Rectal smooth muscle tissue (tissue), 1 donor: ENCODE measurements around the gene BPIFB2.
"Not testable (repeated sequence)": the region's sequence is repeated elsewhere in the genome, so short reads cannot be mapped to it uniquely, and the experiment has no call there.

ENCODE experiments used
- H3K27ac ChIP-seq: one replicate; pipeline ENCODE4 v1.7.0; 2013; ENCODE audit warnings: low read depth, low read length, inconsistent platforms
- H3K27me3 ChIP-seq: one replicate; pipeline ENCODE4 v1.7.0; 2013; ENCODE audit warnings: low read length; ENCODE audit not compliant: control insufficient read depth, insufficient read depth
- H3K36me3 ChIP-seq: one replicate; pipeline ENCODE4 v1.7.0; 2013; ENCODE audit warnings: low read length; ENCODE audit not compliant: control insufficient read depth, insufficient read depth
- H3K4me1 ChIP-seq: one replicate; pipeline ENCODE4 v1.7.0; 2013; ENCODE audit warnings: low read length; ENCODE audit not compliant: control insufficient read depth, insufficient read depth
- H3K4me3 ChIP-seq: one replicate; pipeline ENCODE4 v1.7.0; 2013; ENCODE audit warnings: low read length
- H3K9ac ChIP-seq: one replicate; pipeline ENCODE4 v1.7.0; 2013; ENCODE audit warnings: low read length

The BPIFB2 gene

GRCh38 chr20:33037456-33037855 is 30.0 kb downstream of the BPIFB2 start:
- H3K27ac ChIP-seq = no peak overlapping the region
- no peak overlapping the region for H3K9ac ChIP-seq
- no peaks in the 10 kb centered on the region for H3K4me1 ChIP-seq
- no peaks in the 10 kb centered on the region for H3K27me3 ChIP-seq
- no peak overlapping the region for H3K4me3 ChIP-seq
- H3K36me3 ChIP-seq = no peaks in the 10 kb centered on the region

- H3K27ac ChIP-seq = no peak overlapping the region
- H3K9ac ChIP-seq = no peak overlapping the region
Measured at GRCh38 chr20:33038243-33038642, 30.7 kb downstream of the BPIFB2 start.

GRCh38 chr20:33042430-33042829 is 34.9 kb downstream of the BPIFB2 start:
- Histone ChIP-seq H3K36me3 (no peaks in the 10 kb centered on the region), H3K4me3 (no peak overlapping the region), H3K4me1 (no peaks in the 10 kb centered on the region), H3K27ac (no peak overlapping the region), H3K9ac (no peak overlapping the region), H3K27me3 (no peaks in the 10 kb centered on the region)

More at GRCh38 chr20:33038243-33038642, 30.7 kb downstream of the BPIFB2 start:
- Histone ChIP-seq H3K27me3 (no peaks in the 10 kb centered on the region), H3K4me3 (no peak overlapping the region), H3K4me1 (no peaks in the 10 kb centered on the region), H3K36me3 (no peaks in the 10 kb centered on the region)

- no peaks in the 10 kb centered on the region for H3K4me1 ChIP-seq
- no peak overlapping the region for H3K4me3 ChIP-seq
- no peak overlapping the region for H3K27ac ChIP-seq
- no peaks in the 10 kb centered on the region for H3K27me3 ChIP-seq
- H3K9ac ChIP-seq = no peak overlapping the region
- H3K36me3 ChIP-seq = no peaks in the 10 kb centered on the region
Measured at GRCh38 chr20:33042983-33043730, 35.7 kb downstream of the BPIFB2 start.

- Histone ChIP-seq H3K36me3 (no peaks in the 10 kb centered on the region), H3K27me3 (no peaks in the 10 kb centered on the region)
Measured at GRCh38 chr20:33043731-33044181, 36.3 kb downstream of the BPIFB2 start.

GRCh38 chr20:33045129-33045721 is 37.7 kb downstream of the BPIFB2 start:
- H3K27ac ChIP-seq, H3K9ac ChIP-seq, H3K4me1 ChIP-seq, H3K27me3 ChIP-seq, H3K36me3 ChIP-seq, H3K4me3 ChIP-seq: not testable (repeated sequence)

More at GRCh38 chr20:33043731-33044181, 36.3 kb downstream of the BPIFB2 start:
- no peak overlapping the region for H3K9ac ChIP-seq
- H3K4me3 ChIP-seq = no peak overlapping the region
- H3K4me1 ChIP-seq = no peaks in the 10 kb centered on the region
- no peak overlapping the region for H3K27ac ChIP-seq

- no peak overlapping the region for H3K4me3 ChIP-seq
- H3K4me1 ChIP-seq = no peaks in the 10 kb centered on the region
- H3K9ac ChIP-seq = no peak overlapping the region
- no peaks in the 10 kb centered on the region for H3K27me3 ChIP-seq
- no peaks in the 10 kb centered on the region for H3K36me3 ChIP-seq
- no peak overlapping the region for H3K27ac ChIP-seq
Measured at GRCh38 chr20:33046412-33046811, 38.9 kb downstream of the BPIFB2 start.

GRCh38 chr20:33051333-33051732 is 43.8 kb downstream of the BPIFB2 start:
- H3K9ac ChIP-seq = no peak overlapping the region
- no peaks in the 10 kb centered on the region for H3K4me1 ChIP-seq
- no peaks in the 10 kb centered on the region for H3K27me3 ChIP-seq
- H3K4me3 ChIP-seq = no peak overlapping the region
- H3K36me3 ChIP-seq = no peaks in the 10 kb centered on the region
- no peak overlapping the region for H3K27ac ChIP-seq

- Histone ChIP-seq H3K9ac (no peak within 1 kb of the TSS), H3K27me3 (no peaks in the 10 kb centered on the region), H3K4me1 (no peaks in the 10 kb centered on the region), H3K27ac (no peak within 1 kb of the TSS), H3K36me3 (no peaks in the 10 kb centered on the region), H3K4me3 (no peak within 1 kb of the TSS)
Measured at GRCh38 chr20:33053291-33054106, 46.0 kb downstream of the BPIFB2 start, which contains the start of gene BPIFB3. Gene BPIFB3, plus strand, starts transcription at chr20:33053903. Its CDS starts 1,533 bp downstream, at chr20:33055436.

GRCh38 chr20:33054381-33054780 is 46.9 kb downstream of the BPIFB2 start:
- Histone ChIP-seq H3K27ac (no peak overlapping the region), H3K4me3 (no peak overlapping the region), H3K9ac (no peak overlapping the region), H3K27me3 (no peaks in the 10 kb centered on the region), H3K36me3 (no peaks in the 10 kb centered on the region), H3K4me1 (no peaks in the 10 kb centered on the region)

GRCh38 chr20:33054791-33055190 is 47.3 kb downstream of the BPIFB2 start:
- H3K9ac ChIP-seq = no peak overlapping the region
- H3K4me1 ChIP-seq = no peaks in the 10 kb centered on the region
- H3K4me3 ChIP-seq = no peak overlapping the region
- H3K36me3 ChIP-seq = no peaks in the 10 kb centered on the region
- no peaks in the 10 kb centered on the region for H3K27me3 ChIP-seq
- H3K27ac ChIP-seq = no peak overlapping the region

GRCh38 chr20:33059136-33059535 is 51.6 kb downstream of the BPIFB2 start:
- no peak overlapping the region for H3K4me3 ChIP-seq
- no peaks in the 10 kb centered on the region for H3K36me3 ChIP-seq
- H3K9ac ChIP-seq = no peak overlapping the region
- no peaks in the 10 kb centered on the region for H3K27me3 ChIP-seq
- no peaks in the 10 kb centered on the region for H3K4me1 ChIP-seq
- no peak overlapping the region for H3K27ac ChIP-seq
